ENCODE measurements around the gene EPHB1.

Gene EPHB1

GRCh38 chr3:134794950-134795745 is at the start of gene EPHB1:
Gene EPHB1, plus strand, starts transcription at chr3:134795260.
- POLR2A ChIA-PET = interaction anchor here (0.7 kb wide), 1 partner anchor 191 kb away, joined by 3 read pairs; no protein-coding TSS in a partner anchor
- H3K4me3 ChIP-seq (ENCODE audit: low read depth, low read length) = peak within 1 kb of the TSS; percentile 64
- CTCF ChIA-PET = interaction anchor here (0.6 to 5.4 kb wide), 37 partner anchors 9 to 1248 kb away, joined by 3 to 69 read pairs (median 4); partner anchors contain the start of gene KY
- peak; percentile 74 for DNase-seq (ENCODE audit: low read depth, low spot score)
- TF ChIP-seq, protein P1, sequence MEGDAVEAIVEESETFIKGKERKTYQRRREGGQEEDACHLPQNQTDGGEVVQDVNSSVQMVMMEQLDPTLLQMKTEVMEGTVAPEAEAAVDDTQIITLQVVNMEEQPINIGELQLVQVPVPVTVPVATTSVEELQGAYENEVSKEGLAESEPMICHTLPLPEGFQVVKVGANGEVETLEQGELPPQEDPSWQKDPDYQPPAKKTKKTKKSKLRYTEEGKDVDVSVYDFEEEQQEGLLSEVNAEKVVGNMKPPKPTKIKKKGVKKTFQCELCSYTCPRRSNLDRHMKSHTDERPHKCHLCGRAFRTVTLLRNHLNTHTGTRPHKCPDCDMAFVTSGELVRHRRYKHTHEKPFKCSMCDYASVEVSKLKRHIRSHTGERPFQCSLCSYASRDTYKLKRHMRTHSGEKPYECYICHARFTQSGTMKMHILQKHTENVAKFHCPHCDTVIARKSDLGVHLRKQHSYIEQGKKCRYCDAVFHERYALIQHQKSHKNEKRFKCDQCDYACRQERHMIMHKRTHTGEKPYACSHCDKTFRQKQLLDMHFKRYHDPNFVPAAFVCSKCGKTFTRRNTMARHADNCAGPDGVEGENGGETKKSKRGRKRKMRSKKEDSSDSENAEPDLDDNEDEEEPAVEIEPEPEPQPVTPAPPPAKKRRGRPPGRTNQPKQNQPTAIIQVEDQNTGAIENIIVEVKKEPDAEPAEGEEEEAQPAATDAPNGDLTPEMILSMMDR (IDR thresholded peaks at IDR 0.05; ENCODE audit: insufficient read depth, low read length, missing control alignments) = peak; percentile 94

- DNase-seq (ENCODE audit: low read depth, low spot score) = no peak
- POLR2A ChIA-PET = no interaction called here
- TF ChIP-seq, protein P1 (IDR thresholded peaks at IDR 0.05; ENCODE audit: insufficient read depth, low read length, missing control alignments) = no peak
- H3K4me3 ChIP-seq (ENCODE audit: low read depth, low read length) = no peak overlapping the region
- CTCF ChIA-PET = interaction anchor here (2.2 kb wide), 1 partner anchor 148 kb away, joined by 6 read pairs; no protein-coding TSS in a partner anchor
Observed at GRCh38 chr3:134748698-134749097, 46.4 kb upstream of the EPHB1 start.

DNA sequence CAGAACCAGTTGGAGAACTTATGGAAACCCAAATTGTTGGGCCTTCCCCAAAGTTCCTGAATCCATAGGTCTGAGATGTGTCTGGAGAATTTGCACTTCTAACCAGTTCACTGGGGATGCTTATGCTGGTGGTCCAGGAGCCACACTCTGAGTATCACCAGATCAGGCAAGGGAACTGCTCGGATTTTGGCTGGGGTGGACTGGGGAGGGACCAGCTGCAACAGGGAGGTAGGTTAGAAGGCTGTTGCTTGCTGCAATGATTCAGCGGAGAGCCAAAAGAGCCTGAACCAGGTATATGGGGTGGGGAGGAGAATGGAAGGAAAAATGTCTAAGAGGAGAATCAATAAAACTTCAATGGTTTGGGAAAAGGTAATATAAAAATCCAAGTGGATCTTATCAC is 45.9 kb upstream of the EPHB1 start:
- no peak overlapping the region for H3K4me3 ChIP-seq (ENCODE audit: low read depth, low read length)
- ChIA-PET CTCF (interaction anchor here (2.2 kb wide), 1 partner anchor 148 kb away, joined by 6 read pairs; no protein-coding TSS in a partner anchor), POLR2A (no interaction called here)
- TF ChIP-seq, protein P1 (IDR thresholded peaks at IDR 0.05; ENCODE audit: insufficient read depth, low read length, missing control alignments) = no peak
- DNase-seq (ENCODE audit: low read depth, low spot score) = no peak

GRCh38 chr3:134749802-134750553 is 45.1 kb upstream of the EPHB1 start:
- CTCF ChIA-PET = interaction anchor here (0.7 to 2.2 kb wide), 2 partner anchors 9 to 149 kb away, joined by 3 to 6 read pairs; no protein-coding TSS in a partner anchor

GRCh38 chr3:134751831-134752230 is 43.2 kb upstream of the EPHB1 start:
- DNase-seq (ENCODE audit: low read depth, low spot score) = no peak
- H3K4me3 ChIP-seq (ENCODE audit: low read depth, low read length) = no peak overlapping the region
- TF ChIP-seq, protein P1 (IDR thresholded peaks at IDR 0.05; ENCODE audit: insufficient read depth, low read length, missing control alignments) = no peak
- ChIA-PET POLR2A (no interaction called here), CTCF (interaction anchor here (6.3 to 6.8 kb wide), 2 partner anchors 102 to 149 kb away, joined by 53 to 267 read pairs; partner anchors contain the start of gene KY)

More at GRCh38 chr3:134749802-134750553, 45.1 kb upstream of the EPHB1 start:
- TF ChIP-seq, protein P1 (IDR thresholded peaks at IDR 0.05; ENCODE audit: insufficient read depth, low read length, missing control alignments) = no peak
- POLR2A ChIA-PET = no interaction called here
- H3K4me3 ChIP-seq (ENCODE audit: low read depth, low read length) = no peak overlapping the region
- DNase-seq (ENCODE audit: low read depth, low spot score) = no peak

Data from AG04449 (cell line).